ENCODE data around the gene CABCOCO1.

The CABCOCO1 gene

DNA sequence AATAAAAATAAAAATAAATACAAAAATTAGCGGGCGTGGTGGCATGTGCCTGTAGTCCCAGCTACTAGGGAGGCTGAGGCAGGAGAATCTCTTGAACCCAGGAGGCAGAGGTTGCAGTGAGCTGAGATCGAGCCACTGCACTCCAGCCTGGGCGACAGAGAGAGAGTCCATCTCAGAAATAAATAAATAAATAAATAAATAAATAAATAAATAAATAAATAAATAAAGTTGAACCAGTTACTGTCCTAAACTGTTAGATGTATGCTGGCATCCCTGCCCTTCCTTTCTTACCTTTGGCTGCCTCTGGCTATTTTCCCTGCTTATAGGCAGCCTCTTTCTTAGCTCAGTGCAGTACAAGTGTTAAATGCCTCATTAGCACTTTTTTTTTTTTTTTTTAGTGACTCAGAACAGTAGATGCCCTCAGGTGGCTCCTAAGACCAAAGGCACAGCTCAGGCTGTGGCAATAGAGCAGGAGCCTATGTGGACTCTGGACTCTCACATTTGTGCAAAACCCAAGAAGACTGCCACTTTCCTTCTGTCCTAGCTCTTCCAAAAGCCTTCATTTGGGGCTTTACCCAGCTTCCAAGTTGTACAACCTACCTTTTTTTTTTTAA, 30.6 kb upstream of the CABCOCO1 start:
- DNase-seq (ENCODE audit: insufficient read length, low spot score) (no peak), FAIRE-seq (no peak)
- TF ChIP-seq POLR2A (IDR thresholded peaks at IDR 0.05; ENCODE audit: low read depth, low read length) = no peak

DNA sequence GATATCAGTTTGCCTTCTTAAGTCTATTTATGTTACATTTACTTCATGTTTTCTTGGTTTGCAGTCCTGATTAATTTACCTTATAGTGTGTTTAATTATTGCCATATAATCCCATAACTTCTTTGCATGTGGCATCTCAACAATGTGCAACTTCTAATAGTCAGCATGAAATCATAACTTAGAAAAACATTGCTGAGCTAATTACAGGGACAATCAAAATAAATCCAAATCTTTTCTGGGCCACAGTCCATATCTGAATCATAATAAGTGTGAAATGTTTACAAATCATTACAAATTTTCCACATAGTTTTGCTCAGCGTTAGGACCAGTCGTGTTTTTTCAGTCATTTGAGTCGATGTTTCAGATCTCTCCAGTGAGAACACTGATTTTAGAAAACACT, 29.1 kb upstream of the CABCOCO1 start:
- no peak for TF ChIP-seq POLR2A (IDR thresholded peaks at IDR 0.05; ENCODE audit: low read depth, low read length)
- DNase-seq (ENCODE audit: insufficient read length, low spot score) (no peak), FAIRE-seq (peak; percentile 66)

DNA sequence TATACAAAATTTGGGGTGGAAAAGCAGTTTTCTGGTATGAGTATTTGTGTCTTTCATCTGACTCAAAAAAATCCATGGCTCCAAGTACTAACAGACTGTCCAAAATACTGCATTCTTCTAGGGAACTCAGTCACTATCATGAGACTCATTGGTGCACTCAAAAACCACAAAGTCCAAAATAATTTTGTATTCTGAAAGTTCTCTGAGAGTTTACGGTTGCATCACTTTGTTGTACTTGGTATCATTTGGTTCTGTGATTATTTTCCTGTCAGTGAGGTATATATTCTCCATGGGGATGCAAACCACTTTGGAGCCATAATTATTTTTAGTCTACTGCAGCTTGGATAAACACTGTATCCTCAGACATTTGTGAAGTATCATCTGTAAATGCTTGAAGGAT, 28.0 kb upstream of the CABCOCO1 start:
- FAIRE-seq (peak; percentile 84), DNase-seq (ENCODE audit: insufficient read length, low spot score) (no peak)
- no peak for TF ChIP-seq POLR2A (IDR thresholded peaks at IDR 0.05; ENCODE audit: low read depth, low read length)

DNA sequence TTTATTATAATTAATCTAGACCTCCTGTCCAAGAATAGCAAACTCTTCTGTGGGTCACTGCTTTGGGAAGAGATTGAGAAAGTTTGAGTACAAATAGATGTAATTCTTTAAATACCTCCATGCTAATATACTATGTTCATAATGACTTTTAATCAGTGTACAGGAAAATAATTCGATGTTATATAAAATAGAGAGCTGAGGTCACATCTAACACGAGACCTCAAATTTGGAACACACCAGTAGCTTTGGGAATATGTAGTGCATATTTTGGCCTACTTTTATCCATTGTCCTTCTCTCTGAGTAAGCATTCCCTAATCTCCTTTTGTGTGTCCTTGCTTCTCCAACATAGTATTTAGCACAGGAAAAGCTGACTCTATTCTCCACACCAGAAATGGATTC, 27.3 kb upstream of the CABCOCO1 start:
- TF ChIP-seq POLR2A (IDR thresholded peaks at IDR 0.05; ENCODE audit: low read depth, low read length) = no peak
- DNase-seq (ENCODE audit: insufficient read length, low spot score) (no peak), FAIRE-seq (peak; percentile 27)

DNA sequence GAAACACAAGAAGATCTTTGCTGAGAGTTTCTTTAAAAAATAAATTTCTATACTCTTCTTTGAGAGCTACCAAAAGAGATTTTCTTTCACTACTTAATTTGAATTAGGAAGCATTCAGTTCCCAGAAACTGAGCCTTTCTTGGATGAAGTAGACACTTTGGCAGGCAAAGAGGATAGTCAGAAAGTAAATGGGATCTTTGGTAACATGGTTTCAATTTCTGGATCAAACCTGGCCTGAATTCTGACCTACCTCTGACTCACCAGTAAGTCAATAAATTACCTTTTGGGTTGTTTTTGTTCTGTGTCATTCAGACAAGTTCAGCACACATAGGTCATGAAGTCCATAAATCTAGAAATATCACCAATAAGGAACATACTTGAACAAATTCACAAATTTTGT, 26.8 kb upstream of the CABCOCO1 start:
- FAIRE-seq (peak; percentile 94), DNase-seq (ENCODE audit: insufficient read length, low spot score) (peak; percentile 7)
- TF ChIP-seq POLR2A (IDR thresholded peaks at IDR 0.05; ENCODE audit: low read depth, low read length) = no peak

DNA sequence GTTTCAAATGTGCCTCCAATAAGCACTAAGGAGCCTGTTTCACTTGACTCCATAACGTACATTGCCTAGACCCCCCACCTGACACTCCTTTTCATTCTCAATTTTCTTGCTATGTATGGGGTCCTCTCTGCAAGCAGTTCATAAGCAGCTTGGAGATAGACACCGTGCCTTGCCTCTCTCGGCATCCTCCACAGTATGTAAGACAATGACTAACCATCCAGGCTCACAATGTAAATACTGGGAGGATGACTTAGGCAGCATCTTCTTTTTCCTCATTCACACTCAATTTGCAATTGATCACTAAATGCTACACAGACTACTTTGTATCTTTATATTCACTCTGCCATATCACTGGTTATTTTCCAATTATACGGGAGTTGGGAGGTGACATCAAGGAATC, 22.8 kb upstream of the CABCOCO1 start:
- DNase-seq (ENCODE audit: insufficient read length, low spot score) = no peak
- FAIRE-seq = no peak
- no peak for TF ChIP-seq POLR2A (IDR thresholded peaks at IDR 0.05; ENCODE audit: low read depth, low read length)

DNA sequence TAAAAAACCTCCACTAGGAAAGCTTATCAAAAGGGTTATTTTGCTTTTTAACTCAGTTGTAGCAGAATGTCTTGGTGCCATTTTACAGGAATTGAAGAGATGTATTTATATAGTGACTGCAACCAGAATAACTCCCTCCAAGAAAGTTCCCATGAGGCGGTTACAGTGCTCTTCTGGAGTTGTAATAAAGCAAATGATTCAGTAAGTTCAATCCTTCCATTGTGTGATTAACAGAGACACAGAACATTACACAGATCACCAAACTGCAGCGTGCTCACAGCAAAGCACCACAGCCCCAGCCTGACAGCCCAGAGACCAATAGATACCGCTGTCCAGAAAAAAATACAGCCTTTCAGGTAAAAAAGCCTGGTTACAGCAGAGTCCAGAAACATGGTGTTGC, 21.9 kb upstream of the CABCOCO1 start:
- TF ChIP-seq POLR2A (IDR thresholded peaks at IDR 0.05; ENCODE audit: low read depth, low read length) = no peak
- FAIRE-seq (peak; percentile 30), DNase-seq (ENCODE audit: insufficient read length, low spot score) (no peak)

DNA sequence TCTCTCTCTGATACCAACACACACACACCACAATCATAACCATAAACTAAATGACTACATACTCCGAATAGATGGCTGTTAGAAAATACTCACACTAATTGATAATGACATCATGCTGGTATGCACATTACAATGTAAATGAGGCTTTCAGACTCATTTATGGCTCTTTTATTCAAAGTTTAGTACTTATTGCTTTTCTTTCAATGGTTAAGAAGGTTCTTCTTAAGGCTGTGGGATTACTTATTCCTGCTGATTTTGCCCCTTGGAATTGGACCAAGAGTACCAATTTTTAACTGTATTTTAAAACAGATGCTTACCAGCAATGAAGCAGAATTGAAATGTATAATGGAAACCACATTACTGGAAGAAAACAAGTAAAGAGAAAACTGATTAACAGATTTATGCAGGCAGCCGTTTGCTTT, 20.6 kb upstream of the CABCOCO1 start:
- DNase-seq (ENCODE audit: insufficient read length, low spot score) (no peak), FAIRE-seq (peak; percentile 11)
- no peak for TF ChIP-seq POLR2A (IDR thresholded peaks at IDR 0.05; ENCODE audit: low read depth, low read length)

DNA sequence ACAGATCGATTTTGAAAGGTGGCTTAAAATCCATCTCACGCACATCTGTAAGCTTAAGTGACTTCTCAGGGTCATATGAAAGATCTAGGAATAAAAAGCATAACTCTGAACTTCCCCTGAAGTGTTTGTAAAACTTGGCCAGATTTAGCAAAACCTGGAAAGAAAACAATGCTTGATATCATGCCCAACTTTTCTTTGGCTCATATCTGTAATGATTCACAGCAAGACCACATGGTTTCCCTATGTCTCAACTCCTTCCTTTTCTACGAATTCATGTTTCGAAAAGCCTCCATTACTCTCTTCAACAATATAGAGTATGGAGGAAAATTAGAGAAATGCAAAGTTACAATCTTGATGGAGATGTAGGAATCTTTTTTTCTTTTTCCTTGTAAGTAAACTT, 20.1 kb upstream of the CABCOCO1 start:
- DNase-seq (ENCODE audit: insufficient read length, low spot score) (no peak), FAIRE-seq (no peak)
- TF ChIP-seq POLR2A (IDR thresholded peaks at IDR 0.05; ENCODE audit: low read depth, low read length) = no peak

DNA sequence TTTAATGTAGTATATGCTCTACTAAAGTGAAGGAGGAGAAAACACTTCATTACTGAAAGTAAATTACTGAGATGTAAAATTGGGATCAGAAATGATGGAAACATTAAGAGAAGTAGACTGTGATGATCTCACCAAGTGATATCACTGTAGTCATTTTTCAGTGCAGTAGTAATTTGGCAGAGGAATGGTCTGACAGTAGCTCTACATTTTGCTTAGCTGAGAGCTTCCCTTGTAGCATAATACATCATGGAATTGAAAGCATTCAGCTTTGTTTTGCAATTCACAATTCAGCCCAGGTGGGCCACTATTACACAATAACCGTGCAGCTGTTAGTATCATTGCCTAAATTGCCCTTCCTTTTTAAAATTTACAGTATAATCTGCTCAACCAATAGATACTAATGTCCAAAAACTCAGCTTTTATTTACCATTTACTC, 19.4 kb upstream of the CABCOCO1 start:
- no peak for TF ChIP-seq POLR2A (IDR thresholded peaks at IDR 0.05; ENCODE audit: low read depth, low read length)
- no peak for DNase-seq (ENCODE audit: insufficient read length, low spot score)
- peak; percentile 98 for FAIRE-seq

DNA sequence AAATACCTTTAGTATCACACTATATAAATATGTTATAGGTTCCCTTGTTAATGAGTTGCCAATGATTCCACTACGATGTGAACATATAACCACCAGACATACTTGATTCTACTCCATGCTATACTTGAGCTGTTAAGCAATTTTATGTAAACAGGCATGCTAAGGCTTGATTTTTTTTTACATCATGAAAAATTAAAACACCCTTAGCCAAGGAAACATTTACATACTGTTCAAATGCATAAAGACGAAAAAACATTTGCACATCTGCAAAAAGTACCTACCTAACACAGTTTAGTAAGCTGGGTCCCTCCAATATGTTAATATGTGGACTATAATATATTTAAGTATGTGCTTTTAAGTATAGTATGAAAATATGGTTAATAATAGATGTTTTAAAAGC, 9.0 kb upstream of the CABCOCO1 start:
- FAIRE-seq = no peak
- TF ChIP-seq POLR2A (IDR thresholded peaks at IDR 0.05; ENCODE audit: low read depth, low read length) = no peak
- no peak for DNase-seq (ENCODE audit: insufficient read length, low spot score)

DNA sequence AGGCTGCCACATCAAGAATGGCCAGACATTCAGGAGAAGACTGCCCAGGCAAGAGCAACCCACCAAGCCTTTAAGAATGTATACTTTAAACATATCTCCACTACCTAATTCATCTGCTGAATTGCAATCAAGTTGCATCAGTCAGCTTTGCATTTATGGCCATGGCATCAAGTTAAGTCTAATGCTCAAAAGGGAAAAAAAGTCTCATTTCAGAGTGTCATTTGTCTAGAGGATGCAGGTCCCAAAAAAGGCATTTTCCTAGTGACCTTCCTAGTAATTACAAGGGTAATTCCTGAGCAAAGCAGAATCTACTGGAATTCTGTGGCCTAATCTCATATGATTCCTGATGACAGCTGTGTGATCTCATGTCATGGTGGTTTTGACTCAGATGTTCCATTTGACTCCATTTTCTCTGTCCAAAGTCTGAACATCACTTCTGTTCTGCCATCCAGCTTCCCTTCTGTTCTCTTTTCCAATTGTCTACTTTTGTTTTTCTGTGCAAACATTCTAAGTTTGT, 7.3 kb upstream of the CABCOCO1 start:
- no peak for FAIRE-seq
- no peak for TF ChIP-seq POLR2A (IDR thresholded peaks at IDR 0.05; ENCODE audit: low read depth, low read length)

DNA sequence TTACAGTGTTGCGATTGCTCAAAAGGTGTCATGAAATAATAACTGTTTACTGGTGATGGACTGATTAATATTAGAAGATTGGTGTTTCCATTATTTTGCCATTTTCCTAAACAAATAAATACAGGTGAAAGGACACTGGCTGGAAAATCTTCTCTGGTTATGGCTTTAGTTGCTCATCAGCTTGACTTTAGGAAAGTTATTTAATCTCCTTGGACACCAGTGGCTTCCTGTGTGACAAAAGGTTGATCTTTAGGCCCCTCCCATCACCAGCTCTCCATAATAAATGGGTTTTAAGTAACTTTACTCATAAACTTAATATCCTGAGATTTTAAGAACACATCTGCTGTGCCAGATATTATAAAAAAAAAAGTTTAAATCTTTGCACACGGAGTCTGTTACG, 737 bp downstream of the CABCOCO1 start:
- FAIRE-seq (no peak), DNase-seq (ENCODE audit: insufficient read length, low spot score) (no peak)
- no peak for TF ChIP-seq POLR2A (IDR thresholded peaks at IDR 0.05; ENCODE audit: low read depth, low read length)

More for the DNA sequence above, 7.3 kb upstream of the CABCOCO1 start:
- no peak for DNase-seq (ENCODE audit: insufficient read length, low spot score)

DNA sequence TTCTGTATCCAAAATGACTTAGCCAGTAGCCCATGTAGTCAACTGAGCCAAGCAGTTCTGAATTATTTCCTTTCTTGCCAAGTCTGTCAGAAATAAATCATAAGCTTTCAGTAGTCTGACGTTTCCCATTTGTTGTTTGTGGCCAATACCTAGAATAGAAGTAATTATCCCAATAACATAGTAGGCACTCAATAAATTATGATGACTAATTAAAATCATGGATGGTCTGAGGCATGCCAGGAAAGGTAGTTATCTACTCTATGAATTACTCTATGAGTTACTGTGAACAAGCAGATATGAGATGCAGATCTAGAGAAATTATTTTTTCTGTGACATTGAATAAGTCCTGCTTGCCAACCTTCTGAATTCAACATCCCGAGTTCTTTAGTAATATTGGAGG, 2.3 kb downstream of the CABCOCO1 start:
- FAIRE-seq = peak; percentile 71
- no peak for DNase-seq (ENCODE audit: insufficient read length, low spot score)
- no peak for TF ChIP-seq POLR2A (IDR thresholded peaks at IDR 0.05; ENCODE audit: low read depth, low read length)

DNA sequence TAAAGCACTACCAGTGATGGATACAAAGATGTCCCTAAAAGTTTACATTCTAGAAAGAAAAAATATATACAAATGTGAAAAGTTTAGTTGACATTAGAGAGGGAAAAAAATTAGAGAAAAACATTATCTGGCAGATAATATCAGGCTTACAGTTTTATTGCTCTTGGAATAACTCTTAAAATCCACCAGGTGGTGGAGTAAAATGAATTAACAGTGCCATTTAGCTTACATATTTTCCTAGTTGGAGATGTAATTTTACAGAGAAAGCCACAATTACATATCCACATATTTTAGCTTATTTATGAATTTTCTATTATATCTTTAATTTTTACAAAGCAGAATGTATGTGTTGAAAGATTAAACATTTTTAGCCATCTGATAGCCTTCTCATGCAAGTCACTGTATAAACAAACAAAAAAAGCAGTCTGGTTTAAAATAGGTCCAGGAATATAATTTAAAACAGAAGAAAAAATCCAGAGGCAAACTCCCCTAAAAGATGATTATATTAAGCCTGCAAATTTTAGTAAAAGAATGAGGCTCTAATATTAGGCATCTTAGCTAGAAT, 6.5 kb downstream of the CABCOCO1 start:
- no peak for DNase-seq (ENCODE audit: insufficient read length, low spot score)
- TF ChIP-seq POLR2A (IDR thresholded peaks at IDR 0.05; ENCODE audit: low read depth, low read length) = no peak
- FAIRE-seq = no peak
